HG03108 (cell line): ENCODE measurements around the gene BMPR1A.
"Not testable (repeated sequence)": the region's sequence is repeated elsewhere in the genome, so short reads cannot be mapped to it uniquely, and the experiment has no call there.

ENCODE experiments used
- ATAC-seq: cut with Tn5 transposase; IDR thresholded peaks from one replicate; pipeline ENCODE4 v1.9.1; 2021; ENCODE audit warnings: moderate library complexity; ENCODE audit not compliant: unreplicated experiment

BMPR1A gene

GRCh38 chr10:86871563-86872183 is 115.3 kb downstream of the BMPR1A start:
- no peak for ATAC-seq

- ATAC-seq, result no peak
These were observed 116.3 kb downstream of the BMPR1A start for GRCh38 chr10:86872757-86873156.

- no peak for ATAC-seq
These were observed 120.3 kb downstream of the BMPR1A start for GRCh38 chr10:86876748-86877147.

- peak; percentile 79 for ATAC-seq
These were observed 122.7 kb downstream of the BMPR1A start for GRCh38 chr10:86878983-86879713.

- ATAC-seq, result no peak
These were observed 124.6 kb downstream of the BMPR1A start for GRCh38 chr10:86880971-86881370.

GRCh38 chr10:86888585-86889381 is 132.4 kb downstream of the BMPR1A start:
- peak; percentile 97 for ATAC-seq

GRCh38 chr10:86889997-86890396 is 133.6 kb downstream of the BMPR1A start:
- no peak for ATAC-seq

GRCh38 chr10:86898511-86898910 is 142.1 kb downstream of the BMPR1A start:
- no peak for ATAC-seq

GRCh38 chr10:86899132-86899531 is 142.7 kb downstream of the BMPR1A start:
- ATAC-seq, result no peak

- ATAC-seq, result no peak
These were observed 143.4 kb downstream of the BMPR1A start for GRCh38 chr10:86899670-86900276.

- no peak for ATAC-seq
These were observed 144.5 kb downstream of the BMPR1A start for GRCh38 chr10:86900955-86901354.

GRCh38 chr10:86904600-86904999 is 148.2 kb downstream of the BMPR1A start:
- ATAC-seq, result no peak

GRCh38 chr10:86905429-86905828 is 149.0 kb downstream of the BMPR1A start:
- ATAC-seq, result no peak

GRCh38 chr10:86914734-86915133 is 158.3 kb downstream of the BMPR1A start:
- no peak for ATAC-seq

GRCh38 chr10:86918022-86918471 is 161.6 kb downstream of the BMPR1A start:
- no peak for ATAC-seq

GRCh38 chr10:86922553-86922961 is 166.1 kb downstream of the BMPR1A start:
- no peak for ATAC-seq

GRCh38 chr10:86929468-86930380 is 173.3 kb downstream of the BMPR1A start:
- no peak for ATAC-seq

GRCh38 chr10:86931872-86932271 is 175.5 kb downstream of the BMPR1A start:
- ATAC-seq, result no peak

- no peak for ATAC-seq
These were observed 176.3 kb downstream of the BMPR1A start for GRCh38 chr10:86932674-86933073.

- ATAC-seq, result not testable (repeated sequence)
These were observed 177.8 kb downstream of the BMPR1A start for GRCh38 chr10:86934162-86934711.
